Breast epithelium (tissue), 3 donors: ENCODE measurements around the gene CCNYL1.
"Not testable (repeated sequence)": the region's sequence is repeated elsewhere in the genome, so short reads cannot be mapped to it uniquely, and the experiment has no call there.

Experiments
- POLR2A ChIP-seq: fragments of 450-650 bp; IDR thresholded peaks from one replicate; pipeline ENCODE4 v1.6.1; 2016; ENCODE audit warnings: antibody characterized with exemption, mild to moderate bottlenecking, moderate library complexity
- POLR2AphosphoS5 ChIP-seq, 3 donors: sonication (generic); formaldehyde crosslinking; IDR thresholded peaks; one replicate each; pipeline ENCODE4 v1.6.1; 2017; ENCODE audit warnings: antibody characterized with exemption in 3 of 3
- TF ChIP-seq, protein P1 (sequence below), 3 donors: fragments of 450-650 bp; IDR thresholded peaks; one replicate each; pipeline ENCODE4 v1.5.1; 2016 to 2017; ENCODE audit warnings: antibody characterized with exemption in 3 of 3, mild to moderate bottlenecking in 3 of 3, moderate library complexity in 3 of 3

DNA sequence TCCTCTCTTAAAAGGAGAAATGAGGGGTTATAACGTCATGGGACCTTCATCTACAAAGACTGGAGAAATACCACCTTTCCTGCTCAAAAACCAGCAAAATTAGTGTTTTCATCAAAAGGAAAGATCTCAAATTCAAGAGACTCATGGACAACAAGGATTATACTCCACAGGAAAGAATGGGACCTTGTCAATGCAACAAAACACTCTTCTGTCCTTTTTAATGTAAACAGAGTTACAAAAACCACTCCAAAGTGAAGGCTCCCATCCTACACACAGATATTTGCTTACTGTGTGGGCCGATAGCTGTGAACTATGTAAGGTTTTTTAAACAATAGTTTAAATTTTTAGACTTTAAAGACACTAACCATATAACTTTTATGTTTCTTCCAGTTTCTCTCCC, 42.2 kb downstream of the CCNYL1 start:
- TF ChIP-seq, protein P1, sequence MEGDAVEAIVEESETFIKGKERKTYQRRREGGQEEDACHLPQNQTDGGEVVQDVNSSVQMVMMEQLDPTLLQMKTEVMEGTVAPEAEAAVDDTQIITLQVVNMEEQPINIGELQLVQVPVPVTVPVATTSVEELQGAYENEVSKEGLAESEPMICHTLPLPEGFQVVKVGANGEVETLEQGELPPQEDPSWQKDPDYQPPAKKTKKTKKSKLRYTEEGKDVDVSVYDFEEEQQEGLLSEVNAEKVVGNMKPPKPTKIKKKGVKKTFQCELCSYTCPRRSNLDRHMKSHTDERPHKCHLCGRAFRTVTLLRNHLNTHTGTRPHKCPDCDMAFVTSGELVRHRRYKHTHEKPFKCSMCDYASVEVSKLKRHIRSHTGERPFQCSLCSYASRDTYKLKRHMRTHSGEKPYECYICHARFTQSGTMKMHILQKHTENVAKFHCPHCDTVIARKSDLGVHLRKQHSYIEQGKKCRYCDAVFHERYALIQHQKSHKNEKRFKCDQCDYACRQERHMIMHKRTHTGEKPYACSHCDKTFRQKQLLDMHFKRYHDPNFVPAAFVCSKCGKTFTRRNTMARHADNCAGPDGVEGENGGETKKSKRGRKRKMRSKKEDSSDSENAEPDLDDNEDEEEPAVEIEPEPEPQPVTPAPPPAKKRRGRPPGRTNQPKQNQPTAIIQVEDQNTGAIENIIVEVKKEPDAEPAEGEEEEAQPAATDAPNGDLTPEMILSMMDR (IDR thresholded peaks at IDR 0.05): not testable (repeated sequence)
- TF ChIP-seq POLR2AphosphoS5 (IDR thresholded peaks at IDR 0.05); POLR2A: not testable (repeated sequence)
